Measurements from ENCODE around the gene DMGDH. TPM values are rescaled to one million over a fixed set of nuclear protein-coding genes. Genes with fewer than 3 reads are reported as not detected.

The DMGDH gene
- total and polyA plus RNA-seq, 2 donors from 2014 or later: 10.4 to 39.7 TPM

GRCh38 chr5:79011869-79012268, 57.6 kb downstream of the DMGDH start:
- no peaks in the 10 kb centered on the region for H3K36me3 ChIP-seq (ENCODE audit: control insufficient read depth in 2 of 3, insufficient read depth in 3 of 3, low read length in 3 of 3)
- H3K9me3 ChIP-seq (ENCODE audit: control insufficient read depth in 2 of 3, insufficient read depth in 1 of 3, low read length in 3 of 3): no peaks in the 10 kb centered on the region
- intact Hi-C loops (cut with DNase I): no loop called here
- TF ChIP-seq CTCF (IDR thresholded peaks at IDR 0.05; ENCODE audit: borderline replicate concordance, extremely low read depth, insufficient read depth): no peak
- H3K9ac ChIP-seq (ENCODE audit: low read length in 3 of 3): no peak overlapping the region
- H3K4me1 ChIP-seq (ENCODE audit: control insufficient read depth in 2 of 3, insufficient read depth in 2 of 3, low read depth in 1 of 3, low read length in 3 of 3): no peaks in the 10 kb centered on the region
- H3K27me3 ChIP-seq (ENCODE audit: control insufficient read depth, insufficient read depth, low read length): no peaks in the 10 kb centered on the region
- FAIRE-seq (no peak), DNase-seq (no peak)
- H3K27ac ChIP-seq (ENCODE audit: low read depth in 2 of 2, low read length in 2 of 2): no peak overlapping the region
- H3K4me3 ChIP-seq (ENCODE audit: low read length in 3 of 3): no peak overlapping the region

GRCh38 chr5:79011219-79011836, 58.1 kb downstream of the DMGDH start:
- intact Hi-C loops (cut with DNase I): no loop called here

GRCh38 chr5:79008362-79008761, 61.1 kb downstream of the DMGDH start:
- intact Hi-C loops (cut with DNase I): no loop called here
- Histone ChIP-seq H3K27ac (ENCODE audit: low read depth in 2 of 2, low read length in 2 of 2) (no peak overlapping the region), H3K4me3 (ENCODE audit: low read length in 3 of 3) (no peak overlapping the region), H3K9ac (ENCODE audit: low read length in 3 of 3) (no peak overlapping the region), H3K9me3 (ENCODE audit: control insufficient read depth in 2 of 3, insufficient read depth in 1 of 3, low read length in 3 of 3) (no peaks in the 10 kb centered on the region), H3K4me1 (ENCODE audit: control insufficient read depth in 2 of 3, insufficient read depth in 2 of 3, low read depth in 1 of 3, low read length in 3 of 3) (no peaks in the 10 kb centered on the region), H3K27me3 (ENCODE audit: control insufficient read depth, insufficient read depth, low read length) (no peaks in the 10 kb centered on the region), H3K36me3 (ENCODE audit: control insufficient read depth in 2 of 3, insufficient read depth in 3 of 3, low read length in 3 of 3) (no peaks in the 10 kb centered on the region)
- no peak for TF ChIP-seq CTCF (IDR thresholded peaks at IDR 0.05; ENCODE audit: borderline replicate concordance, extremely low read depth, insufficient read depth)
- DNase-seq (no peak), FAIRE-seq (no peak)

More at GRCh38 chr5:79011219-79011836, 58.1 kb downstream of the DMGDH start:
- Histone ChIP-seq H3K27me3 (ENCODE audit: control insufficient read depth, insufficient read depth, low read length) (no peaks in the 10 kb centered on the region), H3K4me3 (ENCODE audit: low read length in 3 of 3) (no peak overlapping the region), H3K36me3 (ENCODE audit: control insufficient read depth in 2 of 3, insufficient read depth in 3 of 3, low read length in 3 of 3) (no peaks in the 10 kb centered on the region), H3K4me1 (ENCODE audit: control insufficient read depth in 2 of 3, insufficient read depth in 2 of 3, low read depth in 1 of 3, low read length in 3 of 3) (no peaks in the 10 kb centered on the region), H3K9me3 (ENCODE audit: control insufficient read depth in 2 of 3, insufficient read depth in 1 of 3, low read length in 3 of 3) (no peaks in the 10 kb centered on the region), H3K27ac (ENCODE audit: low read depth in 2 of 2, low read length in 2 of 2) (no peak overlapping the region), H3K9ac (ENCODE audit: low read length in 3 of 3) (no peak overlapping the region)
- no peak for FAIRE-seq
- no peak for DNase-seq
- TF ChIP-seq CTCF (IDR thresholded peaks at IDR 0.05; ENCODE audit: borderline replicate concordance, extremely low read depth, insufficient read depth): no peak

- Histone ChIP-seq H3K4me1 (ENCODE audit: control insufficient read depth in 2 of 3, insufficient read depth in 2 of 3, low read depth in 1 of 3, low read length in 3 of 3) (no peaks in the 10 kb centered on the region), H3K27ac (ENCODE audit: low read depth in 2 of 2, low read length in 2 of 2) (no peak overlapping the region), H3K27me3 (ENCODE audit: control insufficient read depth, insufficient read depth, low read length) (no peaks in the 10 kb centered on the region), H3K9me3 (ENCODE audit: control insufficient read depth in 2 of 3, insufficient read depth in 1 of 3, low read length in 3 of 3) (no peaks in the 10 kb centered on the region), H3K9ac (ENCODE audit: low read length in 3 of 3) (no peak overlapping the region), H3K4me3 (ENCODE audit: low read length in 3 of 3) (no peak overlapping the region), H3K36me3 (ENCODE audit: control insufficient read depth in 2 of 3, insufficient read depth in 3 of 3, low read length in 3 of 3) (no peaks in the 10 kb centered on the region)
- DNase-seq (no peak), FAIRE-seq (no peak)
- TF ChIP-seq CTCF (IDR thresholded peaks at IDR 0.05; ENCODE audit: borderline replicate concordance, extremely low read depth, insufficient read depth): no peak
- intact Hi-C loops (cut with DNase I): no loop called here
Measured at GRCh38 chr5:79007872-79008271, 61.6 kb downstream of the DMGDH start.
